Activated CD8-positive, alpha-beta memory T cell treated with anti-CD3 and anti-CD28 coated beads for 4 hours (primary cell): ENCODE results near the gene TRIM47.
A peak's percentile ranks its signal among the peaks of the same experiment; 100 is the strongest.

Experiments
- DNase-seq, 2 donors: peaks; one replicate each; pipeline ENCODE4 v3.0.0-alpha.2; 2020; ENCODE audit warnings: low read depth in 2 of 2

The TRIM47 gene

DNA sequence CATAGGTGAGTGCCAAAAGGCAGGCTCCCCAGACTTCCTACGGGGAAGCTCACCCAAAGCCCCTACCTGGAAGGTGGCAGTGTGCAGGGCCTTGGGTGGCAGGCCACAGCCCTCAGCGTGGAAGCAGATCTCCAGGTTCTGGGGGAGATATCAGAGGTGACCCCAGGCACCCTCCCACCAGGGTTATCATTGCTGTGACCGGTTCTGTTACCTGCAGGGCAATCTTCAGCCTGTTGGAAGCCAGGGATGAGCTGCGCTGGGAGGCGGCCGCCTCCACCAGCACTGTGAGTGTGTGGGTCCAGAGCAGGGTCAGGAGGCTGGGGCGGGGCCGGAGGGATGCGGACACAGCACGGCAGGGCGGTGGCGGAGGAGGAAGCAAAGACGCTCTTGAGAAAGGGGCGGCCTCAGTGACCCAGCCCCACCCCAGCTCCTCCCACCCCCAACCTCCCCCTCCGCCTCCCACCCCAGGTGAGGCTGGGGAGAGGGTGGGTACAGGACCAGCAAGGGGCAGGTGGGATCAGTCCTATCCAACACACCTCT lies 47.3 kb downstream of the TRIM47 start:
- DNase-seq, result no peak

DNA sequence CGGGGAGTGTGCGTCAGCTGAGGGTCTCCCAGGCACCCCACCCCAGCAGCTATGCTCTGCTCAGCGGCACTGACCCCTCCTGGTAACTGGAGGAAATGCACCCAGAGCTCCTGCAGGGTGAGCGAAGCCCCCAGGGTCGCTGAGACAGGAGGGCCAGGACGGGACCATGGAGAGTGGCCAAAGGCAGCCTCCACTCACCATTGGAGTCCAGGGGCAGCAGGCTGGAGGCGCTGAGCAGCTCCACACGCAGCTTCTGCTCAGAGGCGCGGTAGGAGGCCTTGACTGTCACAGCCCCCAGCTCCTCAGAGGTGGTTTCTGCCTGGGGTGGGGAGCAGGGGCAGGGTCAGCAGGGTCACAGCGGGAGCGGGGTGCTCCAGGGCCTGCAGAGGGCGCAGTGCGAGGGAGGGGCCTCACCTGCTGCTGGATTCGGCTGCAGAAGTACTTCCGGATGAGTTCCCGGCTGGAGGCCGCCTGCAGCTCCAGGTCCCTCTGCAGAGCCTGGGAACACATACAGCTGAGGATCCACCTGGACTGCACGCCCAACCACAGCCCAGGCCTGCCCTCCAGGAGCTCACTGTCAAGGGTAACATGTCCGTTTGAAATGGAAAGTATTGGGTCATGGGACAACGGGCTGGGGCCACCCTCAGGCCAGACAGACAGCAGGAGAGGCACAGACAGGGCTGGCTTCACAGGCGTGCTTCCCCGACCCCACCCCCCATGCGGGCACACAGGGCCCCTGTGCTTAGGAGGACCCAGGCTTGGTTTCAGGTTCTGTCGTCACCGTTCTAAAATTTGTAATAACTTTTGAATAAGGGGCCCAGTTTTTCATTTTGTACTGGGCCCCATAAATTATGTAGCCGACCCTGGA lies 48.0 kb downstream of the TRIM47 start:
- DNase-seq, result no peak

DNA sequence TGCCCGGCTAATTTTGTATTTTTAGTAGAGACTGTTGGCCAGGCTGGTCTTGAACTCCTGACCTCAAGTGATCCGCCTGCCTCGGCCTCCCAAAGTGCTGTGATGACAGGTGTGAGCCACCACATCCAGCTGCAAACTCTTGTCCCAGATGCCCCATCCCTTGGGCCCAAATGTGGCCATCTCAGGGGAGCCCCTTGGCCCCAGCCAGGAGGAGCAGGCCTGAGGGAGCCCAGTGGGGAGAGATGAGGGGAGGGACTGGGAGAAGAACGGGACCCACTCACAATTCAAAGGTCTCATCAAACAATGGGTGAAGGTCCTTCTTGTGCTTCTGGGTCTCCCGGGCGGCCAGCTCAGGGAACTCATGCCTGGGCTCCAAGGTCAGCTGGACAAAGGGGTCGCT lies 48.6 kb downstream of the TRIM47 start:
- no peak for DNase-seq

DNA sequence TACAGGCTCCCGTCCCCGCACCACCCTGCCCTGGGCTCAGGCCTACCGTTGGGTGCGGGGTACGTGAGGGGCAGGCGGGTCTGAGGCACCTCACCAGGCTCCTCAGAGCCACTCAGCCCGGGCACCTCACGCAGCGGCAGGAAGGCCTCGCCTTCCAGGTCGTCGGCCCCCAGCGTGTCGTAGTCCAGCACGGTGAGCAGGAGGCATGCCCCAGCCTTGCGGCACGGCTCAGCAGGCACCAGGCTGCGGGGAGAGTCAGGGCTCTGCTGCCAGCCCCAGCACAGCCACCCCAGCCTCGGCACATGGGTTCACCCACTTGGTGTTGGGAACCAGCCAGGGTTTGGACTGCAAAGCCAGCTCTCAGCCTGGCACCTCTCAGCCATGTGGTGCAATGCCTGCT lies 49.6 kb downstream of the TRIM47 start:
- DNase-seq, result no peak

DNA sequence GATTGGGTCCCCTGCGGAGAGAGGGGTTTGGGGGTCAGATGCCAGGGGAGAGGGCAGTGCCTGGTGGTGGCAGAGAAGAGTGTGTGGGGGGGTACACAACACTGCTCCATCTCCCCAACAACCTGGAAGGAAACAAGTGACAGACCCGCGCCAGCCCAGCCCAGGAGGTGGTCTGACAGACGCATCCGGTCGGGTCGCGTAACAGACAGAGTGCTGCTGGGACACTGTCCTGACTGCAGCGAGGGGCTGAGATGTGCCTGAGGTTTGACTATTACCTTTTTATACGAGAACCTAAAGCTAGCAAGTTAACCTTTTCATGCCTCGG lies 50.3 kb downstream of the TRIM47 start:
- DNase-seq, result no peak

DNA sequence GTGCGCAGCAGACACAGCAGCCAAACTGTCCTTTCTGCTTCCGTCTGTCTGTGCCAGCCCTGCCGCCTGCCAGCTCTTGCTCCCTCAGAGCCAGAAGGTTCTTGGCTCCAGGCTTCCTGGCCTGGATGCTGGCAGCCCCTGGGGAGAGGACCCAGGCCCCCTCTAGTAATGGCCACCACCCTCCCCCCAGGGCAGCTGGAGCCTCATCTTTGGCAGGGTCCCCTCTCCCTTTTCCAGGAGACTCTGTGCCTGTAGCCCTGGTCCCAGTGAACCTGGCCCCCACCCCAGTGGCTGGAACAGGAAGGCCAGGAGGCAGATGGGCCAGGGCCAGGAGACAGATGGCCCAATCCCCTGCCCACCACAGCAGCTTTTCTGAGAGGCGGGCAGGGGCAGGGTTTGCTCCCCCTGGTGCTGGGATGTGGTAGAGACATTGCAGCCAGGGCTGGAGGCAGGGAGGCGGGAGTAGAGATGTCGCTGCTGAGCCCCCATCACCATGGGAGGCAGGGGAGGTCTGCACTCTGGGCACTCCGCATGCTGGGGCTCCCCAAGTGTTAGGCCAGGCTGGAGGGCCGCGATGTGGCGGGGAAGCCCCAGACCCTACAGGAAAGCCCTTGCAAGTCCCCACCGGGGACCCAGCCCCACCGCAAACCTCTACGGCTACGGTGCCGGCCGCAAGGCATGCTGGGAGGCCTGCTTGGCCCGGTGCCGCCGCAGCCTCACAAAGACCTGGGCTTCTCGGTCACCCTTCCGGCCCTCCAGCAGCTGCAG lies 50.9 kb downstream of the TRIM47 start:
- DNase-seq, result peak; percentile 38 to 50

DNA sequence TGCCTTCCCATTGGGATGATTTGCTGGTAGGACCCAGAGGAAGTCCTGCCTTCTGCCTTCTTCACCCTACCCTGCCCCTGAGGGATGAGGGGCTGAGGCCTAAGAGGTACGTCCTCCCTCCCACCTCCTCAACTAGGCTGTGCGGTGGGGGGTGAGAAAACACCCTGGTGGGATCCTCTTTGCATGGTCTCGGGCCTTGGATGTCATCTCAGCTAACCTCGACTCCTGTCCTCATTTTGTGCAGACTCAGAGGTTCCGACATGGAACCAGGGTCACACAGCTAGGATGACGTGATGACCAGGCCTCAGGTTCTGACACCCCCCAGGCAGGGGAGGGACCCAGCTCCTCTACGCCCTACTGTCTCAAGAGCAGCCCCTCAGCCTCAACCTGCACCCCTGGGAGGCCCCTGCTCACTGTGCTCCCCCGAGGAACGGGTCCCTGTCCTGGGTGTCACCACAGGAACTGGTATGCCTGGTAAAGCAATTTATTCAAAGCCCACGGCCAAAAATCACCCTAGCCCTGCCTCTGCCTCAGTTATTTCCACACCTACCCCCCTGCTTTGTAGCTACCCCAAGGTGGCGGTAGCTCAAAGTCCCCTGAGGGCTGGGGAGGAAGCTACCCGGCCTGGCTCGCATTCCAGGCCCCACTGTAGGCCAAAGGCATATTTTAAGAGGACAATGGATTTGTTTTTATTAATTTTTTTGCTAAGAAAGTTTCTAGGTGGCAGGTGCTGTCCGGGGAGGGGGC lies 51.6 kb downstream of the TRIM47 start:
- DNase-seq, result no peak

DNA sequence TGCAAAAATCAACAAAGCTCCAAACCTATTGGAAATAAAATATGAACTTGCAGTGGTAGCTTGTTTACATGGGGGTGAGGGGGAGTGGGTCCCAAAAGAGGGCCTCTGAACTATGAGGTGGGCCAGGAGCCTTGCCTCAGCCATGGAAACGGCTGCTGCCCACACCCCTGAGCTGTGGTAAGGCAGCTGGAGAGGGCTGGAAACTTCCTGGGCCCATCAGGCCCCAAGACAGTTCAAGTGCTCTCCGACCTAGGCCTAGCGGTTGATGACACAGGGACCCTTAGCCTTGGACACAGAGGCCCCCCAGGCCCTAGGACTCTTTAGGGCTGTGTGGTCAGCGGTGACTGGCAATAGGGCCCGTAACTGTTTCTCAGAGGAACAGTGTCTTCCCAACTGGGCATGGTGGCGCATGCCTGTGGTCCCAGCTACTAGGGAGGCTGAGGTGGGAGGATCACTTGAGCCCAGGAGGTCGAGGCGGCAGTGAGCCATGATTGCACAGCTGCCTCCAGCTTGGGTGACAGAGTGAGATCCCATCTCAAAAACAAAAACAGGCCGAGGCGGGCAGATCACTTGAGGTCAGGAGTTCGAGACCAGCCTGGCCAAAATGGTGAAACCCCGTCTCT lies 52.5 kb downstream of the TRIM47 start:
- no peak for DNase-seq

DNA sequence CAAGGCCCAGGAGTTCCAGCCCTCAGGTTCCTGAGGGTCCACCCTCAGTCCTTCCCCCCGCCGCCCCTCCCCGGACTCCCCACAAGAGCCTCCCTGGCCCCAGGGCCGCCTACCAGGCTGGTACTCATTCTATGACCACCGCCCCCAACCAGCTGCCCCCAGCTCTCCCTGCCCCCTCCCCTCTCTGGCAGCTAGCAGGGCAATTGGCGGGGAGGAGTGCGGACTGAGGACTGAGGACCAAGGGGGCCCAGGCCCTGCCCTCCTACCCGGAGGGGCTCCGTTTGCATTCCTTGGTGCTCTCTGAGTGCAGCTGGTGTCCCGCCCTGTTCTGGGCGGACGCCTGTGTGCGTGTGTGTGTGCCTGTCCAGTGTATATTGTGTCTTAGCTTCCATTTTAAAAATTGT lies 53.2 kb downstream of the TRIM47 start:
- DNase-seq, result no peak

DNA sequence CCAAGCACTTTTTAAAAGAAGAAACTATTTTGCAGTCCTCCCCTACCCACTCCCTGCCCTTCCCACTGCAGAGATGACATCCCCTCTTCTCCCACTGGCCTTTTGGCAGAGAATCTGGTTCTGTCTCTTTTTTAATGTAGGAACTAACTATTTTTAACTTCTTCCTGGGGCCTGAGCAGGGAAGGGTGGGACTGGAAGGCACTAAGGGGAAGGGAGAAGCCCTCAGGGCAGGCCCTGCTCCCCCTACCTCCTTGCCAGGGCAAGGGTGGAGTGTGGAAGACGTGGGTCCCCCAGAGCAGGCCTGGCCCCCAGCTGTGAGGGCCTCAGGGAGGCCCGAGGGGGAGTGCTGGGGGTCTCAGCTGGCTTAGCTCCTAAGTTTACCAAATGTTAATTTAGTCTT lies 53.7 kb downstream of the TRIM47 start:
- no peak for DNase-seq
